ENCODE data around the gene EMP3.

Gene EMP3

DNA sequence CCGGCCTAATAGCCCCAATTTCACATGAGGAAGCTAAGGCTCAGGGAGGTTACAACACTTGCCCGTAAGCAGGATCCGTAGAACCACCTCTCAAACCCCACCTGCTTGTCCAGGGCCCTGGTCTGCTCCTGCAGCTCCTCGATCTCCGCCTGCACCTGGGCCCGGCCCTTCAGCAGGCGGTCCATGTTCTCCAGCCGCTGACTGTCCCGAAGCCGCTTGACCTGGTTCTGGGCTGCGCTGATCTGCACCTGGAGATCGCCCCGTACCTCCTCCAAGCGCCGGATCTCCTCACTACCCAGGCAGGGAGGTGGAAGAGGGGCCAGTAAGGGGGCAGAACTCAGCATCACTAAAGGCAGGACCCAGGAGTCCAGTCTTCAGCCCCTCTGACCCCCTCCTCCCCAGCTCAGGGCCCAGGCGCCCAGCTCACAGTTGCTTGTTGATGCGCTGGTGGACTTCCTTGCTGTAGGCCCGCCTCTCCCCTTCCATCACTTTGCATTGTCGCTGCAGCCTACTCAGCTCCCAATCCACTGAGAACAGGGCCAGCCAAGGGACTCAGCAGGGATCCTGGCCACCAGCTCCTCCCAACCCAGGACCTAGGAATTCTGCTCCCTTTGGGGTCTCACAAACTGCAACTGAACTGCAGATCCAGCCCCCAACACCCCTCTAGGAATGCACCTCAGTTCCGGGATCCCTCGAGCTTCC, 6.9 kb upstream of the EMP3 start:
- no peak for FAIRE-seq

DNA sequence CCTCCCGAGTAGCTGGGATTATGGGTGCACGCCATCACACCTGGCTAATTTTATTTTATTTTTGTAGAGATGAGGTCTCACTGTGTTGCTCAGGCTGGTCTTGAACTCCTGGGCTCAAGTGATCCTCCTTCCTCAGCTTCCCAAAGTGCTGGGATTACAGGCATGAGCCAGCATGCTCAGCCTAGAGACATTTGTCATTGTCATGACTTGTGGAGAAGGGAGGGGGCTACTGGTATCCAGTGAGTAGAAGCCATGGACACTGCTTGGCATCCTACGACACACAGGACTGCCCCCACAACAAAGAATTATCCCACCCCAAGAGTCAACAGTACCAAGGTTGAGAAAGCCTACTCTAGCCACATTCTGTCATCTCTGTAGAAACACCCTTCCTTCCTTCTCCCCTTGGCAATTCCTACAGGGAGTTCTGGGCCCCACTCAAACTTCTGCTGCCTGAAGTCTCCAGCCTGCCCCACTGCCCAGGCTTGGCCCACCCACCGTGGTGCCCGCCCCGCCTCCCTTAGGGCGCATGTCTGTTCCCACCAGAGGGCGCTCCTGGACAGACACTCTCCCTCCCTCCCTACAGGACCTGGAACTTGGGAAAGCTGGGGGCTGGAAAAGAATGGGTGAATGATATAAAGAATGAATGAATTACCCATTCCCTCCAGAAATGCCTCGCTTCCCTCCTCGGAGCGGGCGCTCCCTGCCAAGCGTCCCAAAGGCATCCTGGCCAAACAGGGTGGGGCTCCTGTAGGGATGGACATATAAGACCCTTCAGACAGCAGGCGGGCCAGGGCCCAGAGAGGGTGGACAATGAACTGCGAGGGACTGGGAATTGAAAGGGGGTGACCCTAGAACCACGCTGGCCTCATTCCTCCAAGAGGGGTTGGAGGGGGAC, 5.5 kb upstream of the EMP3 start:
- FAIRE-seq = no peak

DNA sequence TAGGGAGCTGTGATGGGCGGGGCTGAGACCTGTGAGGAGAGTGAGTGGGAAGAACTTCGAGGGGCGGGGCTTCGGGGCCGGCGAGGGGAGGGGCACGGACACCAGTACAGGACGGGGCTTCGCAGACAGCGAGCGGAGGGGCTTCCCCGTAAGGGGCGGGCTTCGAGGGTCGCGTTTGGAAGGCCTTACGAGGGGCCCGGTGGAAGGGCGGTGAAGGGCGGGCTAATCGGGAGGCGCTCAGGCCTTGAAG, 4.1 kb upstream of the EMP3 start:
- no peak for FAIRE-seq

DNA sequence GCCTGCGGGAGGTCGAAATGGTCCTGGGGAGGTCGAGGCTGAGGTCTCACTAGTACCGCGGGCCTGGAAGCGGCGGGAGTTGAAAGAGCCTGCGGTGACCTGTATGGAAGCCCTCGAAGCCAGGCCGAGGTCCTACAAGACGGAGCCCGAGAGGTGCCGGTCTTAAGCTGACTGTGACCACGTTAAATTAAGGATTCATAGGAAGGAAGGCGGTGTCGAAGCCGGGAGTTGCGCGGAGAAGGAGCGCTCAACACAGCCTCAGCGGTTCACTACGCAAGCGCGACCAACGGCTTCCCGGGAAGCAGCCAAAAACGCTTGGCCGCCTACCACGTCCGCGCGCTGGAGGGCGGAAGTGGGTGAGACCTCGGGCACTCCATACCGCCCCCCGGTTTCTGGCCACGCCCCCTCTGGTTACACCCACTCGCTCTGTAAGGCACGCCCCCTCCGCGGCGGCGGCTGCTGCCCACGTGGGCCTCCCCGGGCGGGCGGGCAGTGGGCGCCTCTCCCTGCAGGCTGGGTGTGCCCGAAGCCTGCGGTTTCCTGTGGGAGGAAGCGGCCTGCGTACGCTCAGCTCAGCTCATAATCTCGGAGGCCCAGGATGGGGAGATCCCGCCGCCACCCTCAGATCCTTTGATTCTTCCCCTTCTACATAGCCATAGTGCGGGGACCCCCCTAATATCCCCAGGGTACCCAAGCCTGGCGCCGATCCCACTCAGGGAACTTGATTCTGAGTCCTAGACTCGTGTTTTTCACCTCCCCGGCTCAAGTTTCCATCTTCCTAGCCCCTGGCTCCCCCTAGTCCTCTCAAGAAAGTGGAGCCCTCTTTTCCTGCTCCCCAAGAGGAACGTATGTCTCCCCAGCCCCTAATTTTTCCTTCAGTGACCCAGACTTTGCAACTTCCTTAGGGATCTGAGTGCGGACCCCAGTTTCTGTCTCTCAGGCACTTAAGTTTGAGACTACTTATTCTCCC, 3.4 kb upstream of the EMP3 start:
- FAIRE-seq = peak; percentile 39

DNA sequence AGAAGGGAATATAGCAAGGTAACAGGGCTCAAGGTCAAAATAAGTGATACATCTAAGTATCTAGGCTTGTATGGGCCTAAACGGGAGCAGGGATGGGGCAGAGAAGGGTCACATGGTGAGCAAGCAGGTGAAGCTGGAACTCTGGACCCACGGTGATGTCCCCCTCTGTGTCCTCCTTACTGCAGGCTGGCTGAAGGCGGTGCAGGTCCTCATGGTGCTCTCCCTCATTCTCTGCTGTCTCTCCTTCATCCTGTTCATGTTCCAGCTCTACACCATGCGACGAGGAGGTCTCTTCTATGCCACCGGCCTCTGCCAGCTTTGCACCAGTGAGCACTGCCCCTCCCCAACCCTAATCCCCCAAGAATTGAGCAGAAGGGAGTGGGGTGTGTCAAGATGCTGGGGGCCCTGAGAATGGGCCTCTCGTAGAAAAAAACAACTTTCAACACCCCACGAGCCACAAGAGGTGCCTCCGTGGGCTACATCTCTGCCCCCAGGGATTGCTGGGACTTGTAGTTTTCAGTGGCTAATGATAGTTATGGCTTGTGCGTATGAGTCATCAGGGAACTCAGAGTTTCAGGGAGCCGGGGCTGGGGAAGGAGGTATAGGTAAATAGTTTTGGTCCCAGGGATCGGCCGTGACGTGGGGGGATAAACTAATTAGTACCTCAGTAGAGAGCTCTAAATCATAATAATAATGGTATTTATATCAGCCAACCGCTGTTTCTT, 4.0 kb downstream of the EMP3 start:
- FAIRE-seq = no peak

DNA sequence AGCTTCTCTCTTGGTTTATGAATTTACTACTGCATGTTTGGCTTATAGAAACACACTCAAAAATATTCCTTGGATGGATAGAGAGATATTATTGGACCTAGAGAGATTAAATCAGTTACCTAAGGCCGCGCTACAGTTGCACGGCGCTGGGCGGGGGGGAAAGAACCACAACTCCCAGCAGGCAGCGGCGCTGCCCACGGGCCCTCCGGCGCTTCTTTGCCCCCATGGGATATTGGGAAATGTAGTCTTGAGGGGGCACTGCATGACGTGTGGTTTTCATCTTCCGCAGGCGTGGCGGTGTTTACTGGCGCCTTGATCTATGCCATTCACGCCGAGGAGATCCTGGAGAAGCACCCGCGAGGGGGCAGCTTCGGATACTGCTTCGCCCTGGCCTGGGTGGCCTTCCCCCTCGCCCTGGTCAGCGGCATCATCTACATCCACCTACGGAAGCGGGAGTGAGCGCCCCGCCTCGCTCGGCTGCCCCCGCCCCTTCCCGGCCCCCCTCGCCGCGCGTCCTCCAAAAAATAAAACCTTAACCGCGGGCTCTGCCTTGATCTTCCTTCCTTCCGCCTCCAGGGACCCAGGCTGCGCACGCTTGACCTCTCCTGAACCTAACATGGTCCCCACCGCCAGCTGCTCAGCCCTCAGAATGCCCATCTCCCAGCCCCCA, 4.8 kb downstream of the EMP3 start:
- FAIRE-seq = no peak

DNA sequence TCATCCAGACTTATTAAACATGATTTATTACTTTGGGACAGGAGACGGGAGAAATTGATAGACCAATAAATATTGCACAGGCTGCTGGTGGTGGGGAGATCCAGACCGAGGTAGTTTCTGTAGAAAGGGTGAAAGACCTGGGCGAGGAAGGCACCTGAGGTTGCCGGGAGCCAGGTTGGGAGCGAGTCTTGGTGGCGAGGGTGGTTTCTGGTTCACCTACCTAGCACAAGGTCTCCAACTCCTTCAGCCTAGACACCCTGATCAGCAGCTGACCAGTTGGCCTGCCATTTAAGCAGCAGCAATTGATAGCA, 7.0 kb downstream of the EMP3 start:
- no peak for FAIRE-seq

DNA sequence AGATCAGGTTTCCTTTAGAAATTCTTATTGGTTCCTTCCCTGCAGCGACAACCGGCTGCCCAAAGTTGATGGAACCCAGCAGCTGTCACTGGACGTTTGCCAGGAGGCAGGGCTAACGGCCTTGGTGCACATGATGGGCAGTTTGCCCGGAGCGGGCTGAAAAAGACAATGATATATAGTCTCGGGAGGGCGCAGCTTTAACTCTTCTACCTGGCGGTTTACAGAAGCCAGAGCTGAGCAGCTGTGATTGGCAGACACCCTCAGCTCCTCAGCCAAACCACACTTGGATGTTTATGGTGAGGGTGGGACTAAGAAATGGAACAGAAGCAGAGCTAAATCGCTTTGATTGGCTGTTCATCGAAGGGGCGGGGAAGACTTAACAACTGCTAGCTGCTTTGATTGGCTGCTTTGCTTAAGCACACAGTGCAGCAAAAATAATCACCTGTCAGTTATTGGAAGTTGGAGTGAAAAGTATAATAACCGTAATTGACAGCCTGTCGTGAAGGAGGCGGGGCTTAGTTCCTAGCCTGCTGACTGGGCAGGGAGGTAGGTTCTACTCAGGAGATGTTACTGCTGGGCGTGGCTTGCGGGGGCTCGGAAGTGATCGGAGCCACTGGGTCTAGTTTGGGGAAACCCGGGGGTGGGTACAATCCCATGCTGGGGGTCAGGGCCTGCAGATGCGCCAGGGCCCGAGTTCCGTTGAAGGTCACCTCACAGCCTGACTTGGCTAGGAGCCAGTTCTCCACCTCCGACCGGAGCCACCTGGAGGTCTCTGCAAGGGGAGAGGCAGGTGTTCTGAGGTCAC, 7.5 kb downstream of the EMP3 start:
- FAIRE-seq = peak; percentile 86

DNA sequence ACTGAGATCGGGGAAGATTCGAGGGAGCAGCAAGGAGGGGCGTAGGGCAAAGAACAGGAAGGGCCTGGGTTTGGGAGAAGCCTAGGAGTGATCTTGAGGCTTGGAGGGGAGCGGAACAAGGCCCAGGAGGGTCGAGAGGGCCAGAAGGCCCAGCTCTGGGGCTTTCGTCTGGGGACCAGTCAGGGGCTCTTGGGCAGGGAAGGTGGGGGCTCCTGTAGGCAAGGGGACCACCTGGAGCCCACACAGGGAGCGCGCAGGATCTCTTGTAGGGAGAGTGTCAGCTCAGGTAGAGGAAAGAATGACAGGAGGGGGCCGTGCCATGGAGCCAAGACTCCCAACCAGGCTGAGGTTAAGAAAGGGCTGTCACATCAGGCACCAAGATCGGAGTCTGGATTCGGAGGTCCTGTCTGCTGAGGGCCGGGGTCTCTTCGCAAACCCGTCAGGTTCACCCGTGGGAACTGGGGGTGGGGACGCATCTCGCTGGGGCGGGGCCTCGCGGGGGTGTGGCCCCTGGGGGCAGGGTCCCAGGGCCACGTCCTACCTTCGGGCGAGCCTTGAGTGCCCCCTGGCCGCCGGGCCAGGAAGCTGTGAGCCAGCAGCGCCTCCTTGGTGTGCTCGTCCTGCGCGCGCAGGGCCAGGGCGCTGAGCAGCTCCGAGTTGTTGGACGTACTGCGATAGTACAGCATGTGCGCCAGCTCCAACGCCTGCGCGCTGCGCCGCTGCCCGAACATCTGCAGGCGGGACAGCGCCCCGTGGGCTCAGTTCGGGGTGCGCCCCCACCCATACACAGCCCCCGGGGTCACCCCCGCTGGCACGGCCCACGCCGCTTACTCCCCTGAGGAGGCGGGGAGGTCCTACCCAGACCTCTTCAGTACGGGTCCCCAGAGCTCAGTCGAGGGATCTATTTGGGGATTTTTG, 8.4 kb downstream of the EMP3 start:
- no peak for FAIRE-seq

DNA sequence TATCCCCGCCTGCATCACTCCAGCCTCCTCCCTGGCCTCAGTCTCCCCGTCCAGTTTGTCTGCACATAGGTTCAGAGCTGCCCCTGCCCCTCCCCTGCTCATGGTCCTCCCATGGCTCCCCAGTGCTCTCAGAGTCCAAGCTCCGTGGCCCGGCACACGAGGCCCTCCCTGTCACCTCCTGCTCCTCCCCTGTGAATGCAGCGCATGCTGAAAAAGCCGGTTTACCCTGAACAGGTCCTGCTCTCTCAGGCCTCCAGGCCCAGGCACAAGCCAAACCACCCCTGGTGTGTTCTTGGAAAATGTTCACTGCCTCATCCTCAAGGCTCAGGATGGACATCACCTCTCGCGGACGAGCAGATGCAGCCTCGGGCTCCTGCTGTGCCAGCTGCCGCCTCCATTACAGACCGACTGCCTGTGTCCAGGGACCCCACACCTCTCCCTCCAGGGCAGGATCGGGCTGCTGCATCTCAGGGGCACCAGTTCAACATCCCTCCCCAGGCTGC, 13.0 kb downstream of the EMP3 start:
- FAIRE-seq = no peak

DNA sequence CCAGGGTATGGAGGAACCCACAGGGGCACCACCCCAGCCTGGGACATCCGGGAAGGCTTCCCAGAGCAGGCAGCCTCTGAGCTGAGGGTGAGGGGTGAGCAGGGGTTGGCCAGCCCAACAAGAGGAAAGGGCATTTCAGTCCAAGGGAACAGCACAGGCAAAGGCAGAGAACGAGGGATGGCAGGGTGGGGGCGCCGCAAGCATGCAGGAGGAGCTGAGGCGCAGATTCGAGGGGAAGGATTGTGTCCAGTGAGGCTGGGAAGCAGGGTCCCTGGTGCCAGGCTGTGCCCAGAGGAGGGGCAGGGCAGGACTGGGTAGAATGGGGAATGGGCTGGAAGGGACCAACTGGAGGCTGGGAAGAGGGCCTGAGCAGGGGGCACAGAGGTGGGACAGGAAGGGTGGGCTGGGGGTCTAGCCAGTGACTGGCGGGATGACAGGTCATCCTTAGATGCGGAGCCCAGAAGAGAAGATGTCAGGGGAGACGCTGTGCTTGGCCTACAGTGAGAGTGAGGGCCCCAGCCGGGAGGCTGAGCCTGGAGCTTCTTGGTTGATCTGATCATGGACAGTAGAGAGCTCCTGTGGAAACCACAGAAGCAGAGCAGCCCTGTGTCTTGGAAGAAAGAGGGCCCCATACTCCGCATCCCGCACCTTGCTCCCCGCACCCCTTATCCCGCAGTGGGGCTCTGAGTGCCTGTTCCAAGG, 13.6 kb downstream of the EMP3 start:
- no peak for FAIRE-seq

DNA sequence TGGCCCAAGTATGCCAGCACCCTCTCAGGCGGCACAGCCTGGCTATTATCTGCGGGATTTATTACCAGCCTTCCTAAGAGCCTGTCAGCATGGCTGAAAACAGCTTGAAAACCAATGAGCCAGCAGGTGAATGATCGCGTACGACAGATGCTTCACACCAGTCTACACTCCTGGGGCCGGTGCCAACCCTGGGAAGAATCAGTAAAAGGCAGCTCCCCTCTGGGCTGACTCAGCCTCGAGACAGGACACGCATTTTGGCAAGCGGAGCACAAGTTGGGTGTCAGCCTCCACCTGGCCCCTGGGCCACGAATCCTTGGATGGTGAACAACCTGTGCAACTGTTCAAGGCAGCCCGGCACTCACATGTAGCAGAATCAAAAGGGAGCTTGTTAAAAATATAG, 15.6 kb downstream of the EMP3 start:
- no peak for FAIRE-seq

DNA sequence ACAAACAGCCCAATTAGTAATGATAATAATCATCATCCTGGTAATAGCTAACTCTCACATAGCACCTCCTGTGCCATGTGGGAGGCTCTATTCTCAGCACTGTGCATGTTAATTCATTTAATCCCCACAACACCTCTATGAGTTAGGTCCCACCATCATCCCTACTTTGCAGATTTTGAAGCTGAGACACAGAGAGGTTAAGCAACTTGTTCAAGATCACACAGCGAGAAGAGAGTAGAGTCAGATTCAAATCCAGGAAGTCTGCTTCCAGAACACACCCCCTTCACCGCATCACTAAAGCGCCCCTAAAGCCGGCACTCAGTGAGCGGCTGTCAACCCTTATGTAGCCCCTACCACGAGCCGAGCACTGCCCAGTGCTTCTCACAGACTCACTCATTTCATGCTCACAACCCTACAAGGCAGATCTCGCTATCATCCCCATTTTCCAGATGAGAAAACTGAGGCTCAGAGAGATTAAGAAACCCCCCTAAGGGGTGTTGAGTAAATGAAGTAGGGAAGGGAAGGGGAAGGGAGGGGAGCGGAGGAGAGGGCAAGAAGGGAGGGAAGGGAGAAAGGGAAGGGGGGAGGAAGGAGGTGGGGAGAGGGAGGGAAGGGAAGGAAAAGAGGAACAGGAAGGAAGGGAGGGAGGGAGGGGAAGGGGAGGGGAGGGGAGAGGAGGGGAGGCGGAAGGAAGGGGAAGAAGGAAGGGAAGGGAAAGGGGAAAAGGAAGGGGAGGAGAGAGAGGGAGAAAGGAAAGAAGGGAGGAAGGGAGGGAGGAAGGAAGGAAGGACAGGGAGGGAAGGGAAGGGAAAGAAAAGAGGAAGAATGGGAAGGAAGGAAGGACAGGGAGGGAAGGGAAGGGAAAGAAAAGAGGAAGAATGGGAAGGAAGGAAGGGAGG, 16.4 kb downstream of the EMP3 start:
- FAIRE-seq = no peak

DNA sequence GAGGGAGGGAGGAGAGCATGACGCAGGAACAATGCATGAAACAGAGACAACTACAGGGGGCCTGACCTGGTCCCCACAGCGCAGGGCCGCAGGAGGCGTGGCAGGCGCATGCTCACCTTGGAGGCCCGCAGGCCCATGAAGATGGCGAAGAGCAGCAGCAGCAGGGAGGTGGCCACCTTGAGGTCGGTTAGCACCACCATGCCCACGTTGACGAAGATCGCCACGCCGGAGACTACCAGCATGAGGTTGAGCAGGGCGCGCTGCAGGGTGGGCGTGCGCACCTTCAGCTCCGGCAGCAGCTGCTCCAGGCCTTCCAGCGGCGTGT, 17.0 kb downstream of the EMP3 start:
- FAIRE-seq = no peak

DNA sequence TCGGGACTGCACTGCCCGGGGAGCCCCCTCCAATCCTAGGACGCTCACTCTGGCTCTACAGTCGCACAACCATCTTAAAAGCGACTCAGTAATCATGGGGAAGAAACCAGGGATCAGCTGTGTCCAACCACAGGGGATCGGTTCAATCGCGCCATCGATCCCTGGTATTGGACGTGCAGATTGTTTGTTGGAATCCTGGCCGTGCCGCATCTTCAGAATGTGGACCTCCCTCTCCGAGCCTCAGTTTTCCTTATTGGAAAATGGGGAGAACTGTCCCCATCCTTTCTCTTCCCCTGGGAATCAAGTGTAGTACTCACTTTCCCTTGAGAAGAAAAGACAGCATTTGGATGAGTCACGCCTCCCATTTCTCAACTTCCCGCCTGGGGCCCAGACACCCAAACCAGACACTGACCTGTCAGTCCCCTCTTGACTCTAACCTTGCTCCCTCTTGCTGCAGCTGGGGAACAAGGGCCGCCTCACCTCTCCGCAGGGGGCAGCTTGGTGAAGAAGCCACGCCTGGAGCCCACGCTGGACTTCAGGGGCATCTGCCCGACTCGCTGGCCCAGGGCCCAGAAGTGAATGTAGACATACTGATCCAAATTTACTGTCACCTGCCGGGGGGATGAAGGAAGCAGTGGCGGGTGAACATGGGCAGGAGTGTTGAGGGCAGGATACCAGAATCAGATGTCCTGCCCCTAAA, 17.6 kb downstream of the EMP3 start:
- no peak for FAIRE-seq

DNA sequence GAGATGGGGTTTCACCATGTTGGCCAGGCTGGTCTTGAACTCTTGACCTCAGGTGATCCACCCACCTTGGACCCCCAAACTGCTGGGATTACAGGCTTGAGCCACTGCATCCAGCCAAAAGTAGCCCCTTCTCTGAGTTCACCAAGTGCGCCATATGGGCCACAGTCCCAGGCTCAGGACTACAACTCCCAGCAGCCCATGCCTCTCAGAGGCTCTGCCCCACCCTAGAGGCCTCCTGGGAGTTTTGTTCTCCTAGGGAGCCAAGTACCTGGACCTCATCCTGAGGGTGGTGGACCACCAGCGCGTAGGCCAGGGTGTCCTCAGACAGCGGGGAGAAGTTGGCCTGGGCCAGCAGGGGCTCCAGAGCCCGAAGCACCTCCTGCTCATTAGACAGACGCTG, 19.5 kb downstream of the EMP3 start:
- FAIRE-seq = no peak

DNA sequence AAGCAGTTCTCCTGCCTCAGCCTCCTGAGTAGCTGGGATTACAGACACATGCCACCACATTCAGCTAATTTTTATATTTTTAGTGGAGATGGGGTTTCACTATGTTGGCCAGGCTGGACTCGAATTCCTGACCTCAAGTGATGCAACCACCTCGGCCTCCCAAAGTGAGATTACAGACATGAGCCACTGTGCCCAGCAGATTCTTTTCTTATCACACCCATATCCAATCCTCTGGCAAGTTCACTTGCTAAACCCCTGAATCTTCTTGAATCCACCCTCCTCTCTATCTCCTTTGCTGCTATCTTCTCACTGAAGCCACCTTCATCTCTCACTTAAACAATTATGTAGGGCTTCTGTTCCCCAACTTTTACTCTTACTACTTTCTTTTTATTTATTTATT, 20.8 kb downstream of the EMP3 start:
- FAIRE-seq = no peak

DNA sequence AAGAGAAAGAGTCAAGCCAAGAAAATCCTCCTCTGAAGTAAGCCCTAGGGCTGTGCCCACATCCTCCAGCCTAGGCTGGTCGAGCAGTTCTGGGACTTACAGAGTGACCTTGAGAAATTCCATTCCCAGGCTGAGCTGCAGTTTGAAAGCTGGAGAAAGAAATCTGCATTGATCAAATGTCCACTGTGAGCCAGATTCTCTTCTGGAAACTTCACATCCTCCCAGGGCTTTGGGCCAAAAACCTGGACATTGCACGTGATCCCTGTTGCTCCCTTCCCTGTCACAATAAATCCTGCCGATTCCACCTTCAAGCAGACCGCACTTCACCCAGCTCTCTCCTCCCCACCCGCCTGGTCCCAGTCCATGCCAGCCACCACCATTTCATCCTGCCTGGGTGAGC, 22.7 kb downstream of the EMP3 start:
- no peak for FAIRE-seq

Data from endometrium (tissue), 2 donors.